NCI-H526 treated with DMSO at 0.1 percent for 48 hours (cell line): ENCODE results near the gene POU3F1.
A peak's percentile ranks its signal among the peaks of the same experiment; 100 is the strongest.

ENCODE experiments used
- DNase-seq: peaks from one replicate; lab custom pipeline; 2025; lab: John Stamatoyannopoulos, UW

Gene POU3F1

GRCh38 chr1:38028105-38028591 lies 18.4 kb downstream of the POU3F1 start:
- DNase-seq, result no peak

GRCh38 chr1:38027201-38028104 lies 19.1 kb downstream of the POU3F1 start:
- no peak for DNase-seq

DNA sequence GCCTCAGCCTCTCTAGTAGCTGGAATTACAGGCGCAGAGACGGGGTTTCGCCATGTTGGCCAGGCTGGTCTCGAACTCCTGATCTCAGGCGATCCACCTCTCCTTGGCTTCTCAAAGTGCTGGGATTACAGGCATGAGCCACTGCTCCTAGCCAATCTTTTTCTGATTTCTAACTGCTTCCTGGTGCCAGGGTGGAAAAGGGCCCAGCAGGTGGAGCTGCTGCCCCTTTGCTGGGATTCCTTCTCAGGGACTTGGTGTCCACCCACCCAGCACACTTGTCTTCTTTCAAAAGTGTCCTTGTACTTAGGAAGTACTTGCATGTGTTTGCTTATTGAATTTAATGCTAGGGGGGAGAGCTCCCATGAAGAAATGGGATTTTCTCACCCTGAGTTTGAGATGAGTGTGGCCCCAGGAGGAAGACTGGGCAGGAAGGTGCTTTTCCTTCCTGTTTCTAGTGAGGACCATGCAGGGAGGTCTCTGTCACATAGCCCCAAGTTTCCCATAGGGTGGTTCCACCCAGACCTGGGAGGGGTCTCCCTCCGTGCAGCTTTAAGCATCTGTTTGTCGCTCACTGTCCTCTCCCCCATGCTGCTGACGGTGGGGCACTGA lies 19.9 kb downstream of the POU3F1 start:
- peak; percentile 46 for DNase-seq

DNA sequence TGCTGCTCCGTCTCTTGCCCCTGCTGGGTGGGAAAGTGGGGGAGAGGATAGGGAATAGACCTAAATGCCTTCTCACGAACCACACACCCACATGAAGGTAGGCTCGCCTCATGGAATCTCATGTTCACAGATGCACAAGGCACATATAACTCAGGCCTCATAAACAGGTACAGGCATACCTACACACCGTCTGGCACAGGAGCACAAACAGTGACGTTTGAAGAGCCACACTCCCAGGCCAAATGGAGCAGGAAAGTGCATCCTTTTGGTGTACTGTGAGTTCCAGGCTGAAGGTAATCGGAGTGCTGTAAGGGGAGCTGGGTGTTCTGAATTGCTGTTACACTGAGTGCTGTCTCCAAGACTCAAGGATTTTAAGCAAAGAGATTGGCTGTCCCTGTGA lies 20.9 kb downstream of the POU3F1 start:
- DNase-seq, result no peak

DNA sequence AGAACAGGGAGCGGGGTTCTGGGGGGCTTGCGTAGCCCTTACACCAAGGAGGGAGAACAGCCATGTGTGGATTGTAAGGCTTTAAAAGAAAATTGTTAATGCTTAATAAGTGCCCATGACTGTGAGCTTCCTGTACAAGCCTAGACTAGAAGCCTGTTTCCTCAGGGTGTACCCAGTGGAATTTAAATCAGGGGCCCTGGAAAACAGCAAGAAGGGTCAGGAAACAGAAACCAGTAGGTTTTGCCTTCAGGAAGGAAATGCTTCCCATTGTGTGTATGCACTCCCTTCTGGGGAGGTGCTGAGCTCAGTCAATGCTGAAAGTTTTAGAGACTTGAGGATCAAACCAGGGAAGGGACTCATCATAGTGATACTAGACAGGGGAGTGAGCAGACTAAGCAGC lies 21.4 kb downstream of the POU3F1 start:
- no peak for DNase-seq

DNA sequence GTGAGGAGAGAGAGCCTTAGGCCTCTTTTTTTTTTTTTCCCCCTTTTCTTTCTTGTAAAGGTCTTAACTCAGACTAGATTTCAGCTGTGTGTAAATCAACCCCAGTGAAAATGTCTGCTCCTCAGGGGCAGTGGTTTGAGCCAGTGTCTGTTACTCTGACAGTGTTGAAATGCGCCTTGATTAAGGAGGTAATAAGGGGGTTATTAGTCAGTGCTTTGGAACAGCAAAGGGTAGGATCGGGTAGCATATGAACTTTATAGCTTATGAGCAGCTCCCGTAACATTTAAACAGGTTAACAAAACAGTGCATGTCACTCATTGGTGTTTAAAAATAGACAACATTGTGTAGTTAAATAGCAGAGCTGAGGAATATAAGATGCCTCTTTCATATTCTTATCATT lies 23.8 kb downstream of the POU3F1 start:
- no peak for DNase-seq

DNA sequence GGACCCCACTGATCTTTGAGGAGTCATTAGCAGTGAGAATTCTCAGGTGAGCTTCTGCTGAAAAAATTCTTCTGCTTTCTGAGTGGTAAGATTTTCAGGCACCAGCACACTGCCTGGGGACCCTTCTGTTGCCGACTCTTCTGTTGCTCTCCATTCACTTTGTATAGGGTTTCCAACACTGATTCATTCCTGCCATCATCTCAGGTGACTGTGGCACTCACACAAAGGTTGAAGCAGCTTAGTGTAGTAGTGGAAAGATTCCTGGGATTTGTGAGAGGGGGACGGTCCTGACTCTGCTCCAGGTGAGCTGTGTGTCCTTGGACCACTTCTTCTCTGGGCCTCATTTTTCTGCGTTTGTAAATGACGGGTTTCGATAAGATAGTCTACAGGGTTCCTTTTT lies 24.6 kb downstream of the POU3F1 start:
- no peak for DNase-seq

GRCh38 chr1:38020396-38020795 lies 26.2 kb downstream of the POU3F1 start:
- no peak for DNase-seq

- peak; percentile 56 for DNase-seq
Measured at GRCh38 chr1:38018864-38019343, 27.7 kb downstream of the POU3F1 start.

DNA sequence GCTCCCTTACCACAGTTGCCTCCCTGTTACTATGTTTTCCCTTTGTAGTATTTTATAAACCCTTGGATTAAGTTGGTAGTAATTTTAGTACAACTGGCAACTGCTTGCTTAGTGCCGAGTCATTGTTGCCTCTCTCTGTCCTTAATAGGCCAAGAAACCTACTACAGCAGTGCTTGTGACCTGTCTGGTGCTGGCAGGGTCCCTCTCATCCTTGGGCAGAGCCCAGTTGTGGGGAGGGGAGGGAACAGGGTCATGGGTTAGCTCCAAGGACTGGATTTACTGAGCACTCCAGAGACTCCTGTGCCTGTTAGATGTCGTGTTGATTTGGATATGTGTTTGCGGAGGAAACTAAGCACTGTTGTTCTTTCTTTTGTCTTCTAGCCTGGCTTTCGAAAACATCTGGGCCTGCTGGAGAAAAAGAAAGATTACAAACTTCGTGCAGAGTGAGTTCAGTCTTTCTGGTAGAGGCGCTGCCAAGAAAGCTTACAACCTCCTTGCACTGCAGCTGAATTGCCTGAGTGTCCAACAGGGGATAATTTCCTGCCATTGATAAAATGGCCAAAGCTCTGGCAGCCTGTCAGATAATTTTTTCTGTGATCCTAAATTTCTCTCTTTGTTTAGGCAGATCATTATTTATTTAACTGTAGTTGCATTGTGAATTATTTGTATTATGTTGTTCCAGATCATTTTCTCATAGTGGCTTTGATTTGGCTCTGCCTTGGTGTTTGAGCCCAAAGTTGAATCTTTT lies 30.4 kb downstream of the POU3F1 start:
- no peak for DNase-seq

DNA sequence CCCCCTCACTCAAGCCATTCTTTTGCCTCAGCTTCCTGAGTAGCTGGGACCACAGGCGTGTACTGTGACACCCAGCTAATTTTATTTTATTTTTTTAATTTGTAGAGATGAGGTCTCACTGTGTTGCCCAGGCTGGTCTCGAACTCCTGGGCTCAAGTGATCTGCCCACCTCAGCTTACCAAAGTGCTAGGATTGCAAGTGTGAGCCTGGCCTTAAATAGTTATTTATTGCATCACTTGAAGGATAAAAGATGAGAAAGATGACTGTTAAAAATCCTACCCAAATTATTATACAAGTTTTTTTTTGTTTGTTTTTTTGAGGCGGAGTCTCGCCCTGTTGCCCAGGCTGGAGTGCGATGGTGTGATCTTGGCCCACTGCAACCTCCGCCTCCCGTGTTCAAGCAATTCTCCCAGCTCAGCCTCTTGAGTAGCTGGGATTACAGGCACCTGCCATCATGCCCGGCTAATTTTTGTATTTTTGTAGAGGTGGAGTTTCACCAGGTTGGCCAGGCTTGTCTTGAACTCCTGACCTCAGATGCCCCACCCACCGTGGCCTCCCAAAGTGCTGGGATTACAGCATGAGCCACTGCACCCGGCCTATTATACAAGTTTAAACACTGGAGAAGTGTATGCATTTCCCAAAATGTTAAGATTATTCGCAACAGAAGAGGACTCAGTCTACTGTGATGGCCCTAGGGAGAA lies 31.7 kb downstream of the POU3F1 start:
- no peak for DNase-seq

DNA sequence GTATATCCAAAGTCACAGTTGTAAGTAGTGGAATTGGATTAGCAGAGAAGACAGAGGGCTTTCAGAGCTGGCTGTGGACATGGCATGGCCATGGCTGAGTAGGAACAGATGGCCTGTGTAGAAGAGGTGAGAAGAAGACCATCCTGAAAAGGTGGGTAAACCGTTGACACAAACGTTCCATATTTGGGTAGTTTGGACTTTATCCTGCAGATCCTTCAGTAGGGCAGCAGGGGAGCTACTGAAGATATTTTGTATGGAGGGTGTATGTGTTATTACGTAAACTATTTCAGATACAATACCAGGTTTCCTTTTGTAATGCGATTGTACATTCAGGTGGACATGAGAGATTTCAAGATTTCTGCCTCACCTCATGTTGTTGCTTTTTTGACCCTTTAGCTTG lies 32.4 kb downstream of the POU3F1 start:
- DNase-seq, result no peak

GRCh38 chr1:38013227-38013622 lies 33.4 kb downstream of the POU3F1 start:
- no peak for DNase-seq

- DNase-seq, result peak; percentile 100
Measured at GRCh38 chr1:38012363-38013226, 34.0 kb downstream of the POU3F1 start, which contains the start of gene UTP11. UTP11 (plus strand) TSS chr1:38012734; CDS start chr1:38012803, 69 bp downstream.

- no peak for DNase-seq
Measured at GRCh38 chr1:38009841-38010180, 36.8 kb downstream of the POU3F1 start.

GRCh38 chr1:38009088-38009840 lies 37.3 kb downstream of the POU3F1 start:
- no peak for DNase-seq

GRCh38 chr1:38006008-38006828 lies 40.4 kb downstream of the POU3F1 start:
- DNase-seq, result no peak

GRCh38 chr1:38005195-38006007 lies 41.2 kb downstream of the POU3F1 start, which contains the start of gene FHL3:
FHL3 (minus strand) TSS chr1:38005514; CDS start chr1:37999412, 6,102 bp downstream.
- peak; percentile 75 for DNase-seq
